GM12878 (cell line): Measurements from ENCODE around the gene MB21D2. TPM values are rescaled to one million over a fixed set of nuclear protein-coding genes. Genes with fewer than 3 reads are reported as not detected.

ENCODE experiments used
- E2F8 ChIP-seq: fragments of 450-650 bp; IDR thresholded peaks from 2 replicates; pipeline ENCODE4 v1.6.1; 2018; ENCODE audit warnings: mild to moderate bottlenecking, low read depth, moderate library complexity; ENCODE audit not compliant: partially characterized antibody
- EED ChIP-seq: sonication (generic); IDR thresholded peaks from 2 replicates; pipeline ENCODE4 v1.6.1; 2016; ENCODE audit warnings: antibody characterized with exemption, low read depth
- KAT2A ChIP-seq: conservative IDR thresholded peaks from 2 replicates; pipeline ENCODE4 v1.6.1; 2011; ENCODE audit warnings: low read depth, low read length; ENCODE audit not compliant: control insufficient read depth
- MTA2 ChIP-seq: fragments of 450-650 bp; IDR thresholded peaks from 2 replicates; pipeline ENCODE4 v1.6.1; 2016; ENCODE audit warnings: low read depth, mild to moderate bottlenecking, moderate library complexity
- RCOR1 ChIP-seq: conservative IDR thresholded peaks from 2 replicates; pipeline ENCODE4 v1.6.1; 2012; ENCODE audit warnings: low read depth, low read length, improper control_type of control experiment
- SUPT20H ChIP-seq: IDR thresholded peaks from 2 replicates; pipeline ENCODE4 v1.6.1; 2011; ENCODE audit warnings: low read depth, mild to moderate bottlenecking, low read length, moderate library complexity, borderline replicate concordance; ENCODE audit not compliant: control insufficient read depth
- ZBTB11 ChIP-seq: fragments of 450-650 bp; formaldehyde crosslinking; IDR thresholded peaks from 2 replicates; pipeline ENCODE4 v1.5.0; 2022; ENCODE audit warnings: mild to moderate bottlenecking, missing genetic modification characterization
- ZBTB40 ChIP-seq: fragments of 450-650 bp; IDR thresholded peaks from 2 replicates; pipeline ENCODE4 v1.6.1; 2016; ENCODE audit warnings: mild to moderate bottlenecking, moderate library complexity, borderline replicate concordance
- ZNF384 ChIP-seq: IDR thresholded peaks from 2 replicates; pipeline ENCODE4 v1.6.1; 2012; ENCODE audit warnings: low read depth, mild to moderate bottlenecking, low read length, improper control_type of control experiment, borderline replicate concordance
- ZSCAN29 ChIP-seq: fragments of 450-650 bp; IDR thresholded peaks from 2 replicates; pipeline ENCODE4 v1.6.1; 2017; ENCODE audit warnings: mild to moderate bottlenecking, moderate library complexity
- polyA plus RNA-seq, 11 experiments: library from polyadenylated mRNA; depleted of rRNA in 4 of 11; unstranded in 6 of 11; stranded (reverse) in 5 of 11; fragments of >200 nt; fragmentation: Nextera tagmentation in 4 of 11; fragmentation: Illumina TruSeq in 1 of 11; extraction: Ambion mirVana in 4 of 11; extraction: Trizol in 1 of 11; gene quantifications; 1 replicate in 1 of 11; 2 replicates in 10 of 11; pipeline versions ENCODE4 v1.2.1 to v1.2.3, GENCODE V29; 2011 to 2016; ENCODE audit warnings: inconsistent platforms in 2 of 11, missing spikeins in 2 of 11, low read depth in 1 of 11
- total RNA-seq, 4 experiments: library from RNA; depleted of rRNA in 3 of 4; stranded (reverse); fragments of >200 nt in 3 of 4; fragmentation: Illumina TruSeq in 1 of 4; extraction: Trizol in 1 of 4; gene quantifications; 2 replicates each; pipeline versions ENCODE4 v1.2.1 to v1.2.3, GENCODE V29; 2013 to 2021
- TF ChIP-seq, protein P1 (sequence below): fragments of 450-650 bp; IDR thresholded peaks from 2 replicates; pipeline ENCODE4 v1.6.1; 2018; ENCODE audit warnings: borderline replicate concordance, mild to moderate bottlenecking; ENCODE audit not compliant: partially characterized antibody
- TF ChIP-seq, protein P2 (sequence below): IDR thresholded peaks from 2 replicates; pipeline ENCODE4 v1.6.1; 2012; ENCODE audit warnings: low read length, inconsistent platforms
- TF ChIP-seq, protein P3 (sequence below): IDR thresholded peaks from 2 replicates; pipeline ENCODE4 v1.6.1; 2011; ENCODE audit warnings: low read depth, mild to moderate bottlenecking, low read length, moderate library complexity, borderline replicate concordance; ENCODE audit errors: extremely low read depth

MB21D2 gene
- total and polyA plus RNA-seq, 10 of the 15 experiments (the other 5 are each of a cell fraction or from before 2014, with no cell fraction given) = 7.9 to 21.2 (median 15.3) TPM

- peak; percentile 87 for TF ChIP-seq ZBTB11 (CRISPR knock-in tag)
- no peak for TF ChIP-seq ZNF384
- TF ChIP-seq, protein P1, sequence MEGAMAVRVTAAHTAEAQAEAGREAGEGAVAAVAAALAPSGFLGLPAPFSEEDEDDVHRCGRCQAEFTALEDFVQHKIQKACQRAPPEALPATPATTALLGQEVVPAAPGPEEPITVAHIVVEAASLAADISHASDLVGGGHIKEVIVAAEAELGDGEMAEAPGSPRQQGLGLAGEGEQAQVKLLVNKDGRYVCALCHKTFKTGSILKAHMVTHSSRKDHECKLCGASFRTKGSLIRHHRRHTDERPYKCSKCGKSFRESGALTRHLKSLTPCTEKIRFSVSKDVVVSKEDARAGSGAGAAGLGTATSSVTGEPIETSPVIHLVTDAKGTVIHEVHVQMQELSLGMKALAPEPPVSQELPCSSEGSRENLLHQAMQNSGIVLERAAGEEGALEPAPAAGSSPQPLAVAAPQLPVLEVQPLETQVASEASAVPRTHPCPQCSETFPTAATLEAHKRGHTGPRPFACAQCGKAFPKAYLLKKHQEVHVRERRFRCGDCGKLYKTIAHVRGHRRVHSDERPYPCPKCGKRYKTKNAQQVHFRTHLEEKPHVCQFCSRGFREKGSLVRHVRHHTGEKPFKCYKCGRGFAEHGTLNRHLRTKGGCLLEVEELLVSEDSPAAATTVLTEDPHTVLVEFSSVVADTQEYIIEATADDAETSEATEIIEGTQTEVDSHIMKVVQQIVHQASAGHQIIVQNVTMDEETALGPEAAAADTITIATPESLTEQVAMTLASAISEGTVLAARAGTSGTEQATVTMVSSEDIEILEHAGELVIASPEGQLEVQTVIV = no peak
- peak; percentile 74; the same call in 1 of the 2 replicates for TF ChIP-seq ZBTB40
- no peak for TF ChIP-seq E2F8
- TF ChIP-seq, protein P2, sequence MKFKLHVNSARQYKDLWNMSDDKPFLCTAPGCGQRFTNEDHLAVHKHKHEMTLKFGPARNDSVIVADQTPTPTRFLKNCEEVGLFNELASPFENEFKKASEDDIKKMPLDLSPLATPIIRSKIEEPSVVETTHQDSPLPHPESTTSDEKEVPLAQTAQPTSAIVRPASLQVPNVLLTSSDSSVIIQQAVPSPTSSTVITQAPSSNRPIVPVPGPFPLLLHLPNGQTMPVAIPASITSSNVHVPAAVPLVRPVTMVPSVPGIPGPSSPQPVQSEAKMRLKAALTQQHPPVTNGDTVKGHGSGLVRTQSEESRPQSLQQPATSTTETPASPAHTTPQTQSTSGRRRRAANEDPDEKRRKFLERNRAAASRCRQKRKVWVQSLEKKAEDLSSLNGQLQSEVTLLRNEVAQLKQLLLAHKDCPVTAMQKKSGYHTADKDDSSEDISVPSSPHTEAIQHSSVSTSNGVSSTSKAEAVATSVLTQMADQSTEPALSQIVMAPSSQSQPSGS = peak; percentile 20; the same call in 1 of the 2 replicates
- TF ChIP-seq EED = peak; percentile 75
- no peak for TF ChIP-seq MTA2
- no peak for TF ChIP-seq SUPT20H
- no peak for TF ChIP-seq RCOR1
- TF ChIP-seq, protein P3, sequence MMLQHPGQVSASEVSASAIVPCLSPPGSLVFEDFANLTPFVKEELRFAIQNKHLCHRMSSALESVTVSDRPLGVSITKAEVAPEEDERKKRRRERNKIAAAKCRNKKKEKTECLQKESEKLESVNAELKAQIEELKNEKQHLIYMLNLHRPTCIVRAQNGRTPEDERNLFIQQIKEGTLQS = no peak
- no peak for TF ChIP-seq ZSCAN29
- TF ChIP-seq KAT2A = no peak
Measured at GRCh38 chr3:192831111-192831644, 86.5 kb downstream of the MB21D2 start (continued).
